ACHN (cell line): ENCODE results near the gene BCO1.

Experiments
- DNase-seq: peaks from one replicate; pipeline ENCODE4 v3.0.0-alpha.2; 2015
- in situ Hi-C: cut with HindIII; loops from 2 replicates; pipeline ENCODE4 v1.10.0; 2017; ENCODE audit warnings: low sequenced_read_pairs, low pct_ligation_motif_present, low pct_unique_long_range_greater_than_20kb

Gene BCO1

DNA sequence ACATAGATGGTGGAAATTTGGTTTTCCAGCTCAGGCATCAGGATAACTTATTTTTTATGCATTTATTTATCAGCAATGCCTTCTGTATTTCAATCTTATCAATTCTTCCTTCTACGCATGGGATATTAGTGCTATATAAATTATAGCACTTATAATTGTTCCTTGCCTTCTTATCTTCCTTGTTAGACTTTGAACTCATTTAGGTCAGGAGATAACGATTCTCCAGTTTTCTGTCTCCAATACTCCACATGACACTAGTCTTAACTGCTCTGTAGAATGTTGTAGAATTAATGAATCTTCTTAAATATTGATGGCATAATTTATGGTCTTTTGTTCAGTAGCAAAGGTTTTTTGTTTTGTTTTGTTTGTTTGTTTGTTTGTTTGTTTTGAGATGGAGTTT, 10.7 kb upstream of the BCO1 start:
- DNase-seq: no peak
- in situ Hi-C loops: no loop called here

DNA sequence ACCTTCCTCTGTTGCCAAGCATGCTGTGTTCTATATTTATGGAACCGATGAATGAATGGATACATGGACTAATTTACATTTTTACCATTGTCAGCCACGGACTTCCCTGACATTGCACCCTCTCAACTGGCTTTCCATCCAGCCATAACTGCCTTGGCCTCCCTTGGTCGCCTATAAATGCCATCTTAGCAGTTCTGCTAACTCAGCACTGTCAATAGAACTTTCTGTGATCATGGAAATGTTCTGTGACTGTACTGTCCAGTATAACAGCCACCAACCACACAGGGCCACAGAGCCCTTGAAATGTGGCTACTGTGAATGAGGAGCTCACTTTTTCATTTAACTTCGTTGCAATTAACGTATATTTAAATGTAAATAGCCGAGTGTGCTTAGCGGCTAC, 8.7 kb upstream of the BCO1 start:
- no peak for DNase-seq
- in situ Hi-C loops: no loop called here

DNA sequence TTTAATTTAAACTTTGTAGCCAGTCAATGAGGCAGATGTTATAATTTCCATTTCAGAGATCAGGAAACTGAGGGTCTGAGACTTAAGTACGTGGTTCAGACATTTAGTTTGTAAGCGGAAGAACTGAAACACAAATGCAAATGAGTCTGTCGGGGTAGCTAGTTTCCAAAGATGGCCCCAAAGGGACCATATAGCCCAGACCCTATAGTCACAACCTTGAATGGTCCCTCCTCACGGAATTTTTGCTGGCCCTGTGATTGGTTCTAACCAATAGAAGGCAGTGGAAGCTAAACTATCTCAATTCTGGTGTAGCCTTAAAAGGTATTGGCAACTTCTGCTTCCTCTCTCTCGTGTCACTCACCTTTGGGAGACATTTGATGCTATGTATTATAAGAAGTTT, 7.5 kb upstream of the BCO1 start:
- DNase-seq: no peak
- in situ Hi-C loops: no loop called here

DNA sequence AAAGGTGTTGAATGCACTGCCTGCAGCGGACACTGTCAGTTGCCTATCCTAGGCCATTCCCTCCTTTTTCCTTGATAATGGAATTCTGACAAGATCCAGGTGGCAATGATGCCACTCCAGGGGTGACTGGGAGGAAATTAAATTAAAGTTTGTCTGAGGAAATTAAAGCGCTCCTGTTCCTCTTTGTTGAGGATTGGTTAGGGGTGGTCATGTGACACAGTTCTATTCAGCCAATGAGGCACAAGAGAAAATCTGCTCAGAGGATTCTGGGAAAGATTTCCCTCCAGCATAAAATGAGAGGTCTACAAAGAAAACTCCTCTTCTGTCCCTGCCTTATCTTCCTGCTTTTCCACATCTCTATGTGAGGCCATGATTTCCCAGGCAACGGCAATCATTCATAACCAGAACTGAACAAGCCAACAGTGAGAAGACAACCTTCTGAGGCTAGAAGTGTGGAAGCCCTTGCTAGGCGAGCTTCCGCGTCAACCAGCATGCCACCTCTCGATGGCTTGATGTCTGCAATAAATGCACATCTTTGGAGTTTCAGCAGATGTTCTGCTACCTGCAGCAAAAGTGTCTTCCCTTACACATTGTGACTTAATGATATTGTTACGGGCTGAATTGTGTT, 5.6 kb upstream of the BCO1 start:
- DNase-seq: no peak
- in situ Hi-C loops: no loop called here

DNA sequence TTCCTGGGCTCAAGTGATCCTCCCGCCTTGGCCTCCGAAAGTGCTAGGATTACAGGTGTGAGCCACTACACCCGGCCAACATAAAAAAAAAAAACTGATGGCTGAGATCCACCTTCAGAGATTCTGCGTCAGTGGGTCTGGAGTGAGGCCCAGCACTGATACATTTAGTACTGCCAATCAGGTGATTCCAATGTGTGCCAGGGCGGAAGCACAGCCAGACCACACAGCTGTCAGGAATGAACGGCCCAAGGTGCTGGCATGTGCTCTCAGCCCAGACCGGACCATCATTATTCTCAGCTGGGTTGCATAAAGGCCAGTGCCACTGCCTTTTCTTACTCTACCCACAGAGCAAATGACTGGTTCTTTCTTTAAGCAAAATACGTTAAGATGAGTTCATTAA, 1.2 kb upstream of the BCO1 start:
- DNase-seq: peak; percentile 80
- in situ Hi-C loops: no loop called here

DNA sequence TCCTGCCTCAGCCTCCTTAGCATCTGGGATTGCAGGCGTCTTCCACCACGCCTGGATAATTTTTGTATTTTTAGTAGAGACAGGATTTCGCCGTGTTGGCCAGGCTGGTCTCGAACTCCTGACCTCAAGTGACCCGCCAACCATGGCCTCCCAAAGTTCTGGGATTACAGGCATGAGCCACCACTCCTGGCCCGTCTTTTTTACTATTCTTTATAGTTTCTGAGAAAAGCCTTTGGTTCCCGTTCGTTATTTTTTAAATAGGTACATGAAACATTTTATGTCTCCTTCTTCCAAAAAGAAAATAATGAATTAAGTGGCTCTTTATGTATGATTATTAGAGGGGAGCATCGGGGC, 570 bp upstream of the BCO1 start:
- in situ Hi-C loops: no loop called here

DNA sequence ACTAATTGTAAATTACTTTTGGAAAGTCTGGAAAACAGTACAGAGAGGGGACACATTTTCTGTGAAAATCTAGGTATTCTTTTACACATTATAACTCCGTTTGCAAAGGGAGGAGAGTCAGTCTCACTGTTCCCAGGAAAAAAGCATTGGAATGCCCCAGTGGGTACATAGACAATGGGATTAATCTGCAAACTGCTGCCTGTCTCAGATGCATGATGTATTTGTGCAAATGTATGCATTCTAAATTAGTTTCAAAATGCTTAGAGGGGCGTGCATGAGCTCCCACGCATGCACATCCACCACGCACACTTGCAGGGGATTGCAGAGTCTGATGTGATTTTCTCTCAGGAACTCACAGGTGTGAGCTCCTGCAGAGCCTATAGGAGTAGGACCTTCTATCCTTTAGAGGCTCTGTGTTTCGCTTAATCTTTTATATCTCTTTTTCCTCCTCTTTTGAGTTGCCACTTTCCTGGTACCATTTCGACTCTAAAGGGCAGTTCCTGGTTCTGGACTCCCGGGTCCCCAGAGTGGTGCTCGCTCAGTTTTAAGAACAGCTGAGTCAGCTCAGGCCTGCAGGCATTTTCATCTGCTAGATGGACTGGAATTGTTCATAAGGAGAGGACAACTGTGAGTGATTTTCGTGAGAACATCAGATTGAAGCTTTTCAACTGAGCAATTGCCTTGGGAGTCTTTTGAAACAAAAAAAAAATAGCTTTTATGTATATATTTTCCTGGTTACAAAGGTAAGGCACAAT, 1.1 kb downstream of the BCO1 start:
- in situ Hi-C loops: no loop called here
- DNase-seq: peak; percentile 17

More for the DNA sequence above, 570 bp upstream of the BCO1 start:
- no peak for DNase-seq

DNA sequence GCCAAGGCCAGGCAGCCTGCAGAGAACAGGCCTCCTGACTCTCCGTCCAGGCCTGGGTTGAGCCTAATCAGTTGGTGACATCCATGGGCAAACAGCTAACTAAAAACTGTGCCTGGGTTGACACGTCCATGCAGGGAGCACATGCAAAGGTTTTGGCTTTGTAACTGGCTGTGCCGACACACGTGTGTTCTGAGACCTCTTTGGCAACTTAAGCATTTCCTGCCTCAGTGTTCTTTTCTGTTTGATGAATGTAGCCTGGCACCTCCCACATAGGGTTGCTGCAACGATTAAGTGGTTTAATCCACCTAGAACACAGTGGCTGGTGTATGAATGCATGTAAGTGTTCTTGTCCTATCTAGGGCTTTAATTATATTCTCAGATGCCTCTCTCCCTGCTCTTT, 3.2 kb downstream of the BCO1 start:
- no peak for DNase-seq
- in situ Hi-C loops: no loop called here

DNA sequence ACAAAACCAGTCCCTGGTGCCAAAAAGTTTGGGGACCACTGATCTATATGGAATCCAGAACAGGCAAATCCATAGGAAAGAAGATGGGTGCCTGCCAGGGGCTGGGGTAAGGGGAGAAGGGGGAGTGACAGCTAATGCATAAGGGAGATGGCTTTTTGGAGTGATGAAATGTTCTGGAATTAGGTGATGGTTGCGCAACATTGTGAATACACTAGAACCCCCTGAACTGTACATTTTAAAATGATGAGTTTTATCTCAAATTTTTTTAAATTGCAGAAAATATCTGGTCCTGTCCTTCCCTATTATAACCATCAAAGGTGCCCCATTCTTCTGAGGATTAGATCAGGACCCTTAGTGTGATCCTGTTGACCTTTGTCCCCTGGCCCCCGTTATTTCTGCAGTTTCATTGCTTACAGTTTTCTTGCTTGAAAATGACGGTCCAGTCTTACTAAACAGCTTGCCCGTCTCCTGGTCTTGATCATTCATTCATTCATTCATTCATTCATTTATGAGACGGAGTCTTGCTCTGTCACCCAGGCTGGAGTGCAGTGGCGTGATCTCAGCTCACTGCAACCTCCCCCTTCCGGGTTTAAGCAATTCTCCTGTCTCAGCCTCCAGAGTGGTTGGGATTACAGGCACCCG, 4.6 kb downstream of the BCO1 start:
- in situ Hi-C loops: no loop called here

DNA sequence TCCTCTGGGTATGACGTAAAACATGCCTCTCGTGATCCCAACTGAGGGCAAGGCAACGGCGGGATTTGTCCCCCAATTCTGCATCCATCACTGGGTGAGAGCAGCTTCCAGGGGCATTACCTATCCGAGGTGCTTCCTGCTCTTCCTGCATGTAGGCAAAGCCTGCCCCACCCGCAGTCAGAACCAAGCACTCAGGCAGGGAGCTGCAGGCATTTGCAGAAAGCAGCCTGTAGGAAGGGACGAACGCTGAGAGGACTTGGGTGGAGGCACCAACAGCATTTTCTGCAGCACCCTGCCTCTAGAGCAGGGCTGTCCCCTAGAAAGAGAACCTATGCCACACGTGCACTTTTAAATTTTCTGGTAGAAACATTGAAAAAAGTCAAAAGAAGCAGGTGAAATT, 5.5 kb downstream of the BCO1 start:
- no peak for DNase-seq
- in situ Hi-C loops: no loop called here

More for the DNA sequence above, 4.6 kb downstream of the BCO1 start:
- no peak for DNase-seq

DNA sequence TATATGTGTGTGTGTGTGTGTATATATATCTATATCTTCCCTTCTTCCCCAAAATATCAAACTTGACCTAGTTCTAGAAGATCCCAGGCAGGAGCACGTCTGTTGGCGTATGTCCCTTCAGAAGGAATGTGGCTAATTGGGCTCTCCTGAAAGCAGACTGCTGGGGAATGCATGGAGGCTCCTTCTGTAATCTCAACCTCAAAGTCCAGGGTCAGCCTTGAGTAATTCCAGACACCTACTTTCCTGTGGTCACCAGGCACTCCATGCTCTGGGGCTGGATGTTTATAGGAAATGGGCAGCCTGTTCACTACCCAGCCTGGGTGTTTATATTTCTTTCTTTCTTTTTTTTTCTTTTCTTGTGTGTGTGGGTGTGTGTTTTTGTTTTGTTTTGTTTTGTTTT, 13.4 kb downstream of the BCO1 start:
- in situ Hi-C loops: no loop called here
- DNase-seq: no peak

DNA sequence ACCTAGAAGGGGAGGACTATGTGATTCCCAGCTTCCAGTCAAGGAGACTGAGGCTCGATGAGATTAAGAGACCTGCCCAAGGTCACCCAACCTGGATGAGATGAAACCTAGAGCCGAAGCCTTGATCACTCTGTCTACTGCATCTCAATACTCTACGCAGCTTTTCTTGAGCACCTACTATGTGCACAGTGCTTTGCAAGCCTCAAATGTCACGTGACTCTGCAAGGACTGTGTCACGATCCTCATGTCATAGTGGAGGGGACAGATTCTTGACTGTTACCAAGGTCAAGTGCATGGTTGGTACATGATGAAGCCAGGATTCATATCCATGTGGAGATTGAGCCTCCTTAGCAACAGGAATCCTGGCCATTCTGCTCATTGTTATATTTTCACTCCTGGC, 14.7 kb downstream of the BCO1 start:
- in situ Hi-C loops: no loop called here
- no peak for DNase-seq

DNA sequence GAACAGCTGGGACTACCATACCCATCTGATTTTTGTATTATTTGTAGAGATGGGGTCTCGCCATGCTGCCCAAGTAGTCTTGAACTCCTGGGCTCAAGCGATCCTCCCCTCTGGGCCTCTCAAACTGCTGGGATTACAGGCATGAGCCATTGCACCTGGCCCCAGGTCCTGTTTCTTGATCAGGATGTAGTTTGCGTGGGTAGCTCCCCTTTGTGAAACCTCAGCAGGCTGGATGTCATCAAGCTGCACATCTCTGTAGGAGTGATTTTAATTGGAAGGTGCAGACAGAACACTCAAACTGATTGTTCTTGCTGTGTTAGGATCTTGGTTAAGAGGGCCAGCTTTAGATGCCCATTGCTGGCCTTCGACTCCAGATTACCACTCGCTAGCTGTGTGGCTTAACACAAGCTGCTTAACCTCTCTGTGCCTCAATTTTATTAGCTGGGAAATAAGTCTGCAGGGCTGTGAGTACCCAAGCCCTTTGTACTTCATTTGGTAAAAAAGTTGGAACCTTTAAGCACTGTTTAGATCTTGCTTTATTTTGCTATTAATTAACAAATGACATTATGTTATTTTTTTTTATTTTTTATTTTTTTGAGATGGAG, 16.5 kb downstream of the BCO1 start:
- DNase-seq: no peak

DNA sequence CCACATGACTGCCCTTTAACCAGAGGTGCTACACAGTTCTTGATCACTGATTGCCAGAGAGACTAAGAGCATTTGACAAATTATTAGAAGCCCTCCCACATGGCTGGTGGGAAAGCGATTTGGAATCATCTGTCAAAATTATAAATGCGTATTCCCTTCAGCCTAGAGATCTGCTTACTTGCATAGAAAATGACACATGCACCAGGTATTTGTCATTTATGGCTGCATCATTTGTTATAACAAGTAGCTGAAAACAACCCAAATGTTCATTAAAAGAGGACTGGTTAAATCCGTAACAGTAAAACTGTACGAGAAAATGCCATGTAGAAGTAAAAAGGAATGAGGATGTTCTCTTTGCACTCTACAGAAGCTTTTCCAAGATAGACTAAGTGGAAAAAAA, 21.4 kb downstream of the BCO1 start:
- in situ Hi-C loops: no loop called here
- no peak for DNase-seq

More for the DNA sequence above, 16.5 kb downstream of the BCO1 start:
- in situ Hi-C loops: no loop called here

DNA sequence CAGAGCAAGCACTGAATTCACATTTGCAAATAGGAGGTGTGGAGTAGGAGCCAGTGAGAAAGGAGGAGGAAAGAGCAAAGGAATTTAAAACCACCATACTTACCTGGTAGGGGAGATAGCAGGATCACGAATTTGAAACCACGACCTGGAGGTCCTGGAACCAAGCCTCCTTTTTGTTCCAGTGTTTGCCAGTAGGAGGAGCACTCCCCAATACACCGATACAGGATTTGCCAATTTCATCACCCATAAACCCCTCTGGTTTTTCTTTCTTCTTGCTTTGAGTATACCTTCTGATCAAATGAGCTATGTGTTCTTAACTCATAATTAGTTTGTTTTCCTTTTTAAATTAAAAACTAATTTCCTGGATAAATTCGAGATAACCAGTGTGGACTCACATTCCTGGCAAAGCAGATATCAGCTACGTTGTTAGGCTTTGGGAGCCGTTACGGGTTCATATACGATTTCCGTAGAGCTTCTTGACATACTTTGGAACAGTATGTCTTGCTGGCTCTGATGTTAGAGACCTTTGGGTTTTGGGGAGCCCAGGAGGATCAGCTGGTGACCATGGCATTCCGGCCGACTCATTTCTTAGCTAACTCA, 22.7 kb downstream of the BCO1 start:
- DNase-seq: peak; percentile 37
- in situ Hi-C loops: no loop called here

DNA sequence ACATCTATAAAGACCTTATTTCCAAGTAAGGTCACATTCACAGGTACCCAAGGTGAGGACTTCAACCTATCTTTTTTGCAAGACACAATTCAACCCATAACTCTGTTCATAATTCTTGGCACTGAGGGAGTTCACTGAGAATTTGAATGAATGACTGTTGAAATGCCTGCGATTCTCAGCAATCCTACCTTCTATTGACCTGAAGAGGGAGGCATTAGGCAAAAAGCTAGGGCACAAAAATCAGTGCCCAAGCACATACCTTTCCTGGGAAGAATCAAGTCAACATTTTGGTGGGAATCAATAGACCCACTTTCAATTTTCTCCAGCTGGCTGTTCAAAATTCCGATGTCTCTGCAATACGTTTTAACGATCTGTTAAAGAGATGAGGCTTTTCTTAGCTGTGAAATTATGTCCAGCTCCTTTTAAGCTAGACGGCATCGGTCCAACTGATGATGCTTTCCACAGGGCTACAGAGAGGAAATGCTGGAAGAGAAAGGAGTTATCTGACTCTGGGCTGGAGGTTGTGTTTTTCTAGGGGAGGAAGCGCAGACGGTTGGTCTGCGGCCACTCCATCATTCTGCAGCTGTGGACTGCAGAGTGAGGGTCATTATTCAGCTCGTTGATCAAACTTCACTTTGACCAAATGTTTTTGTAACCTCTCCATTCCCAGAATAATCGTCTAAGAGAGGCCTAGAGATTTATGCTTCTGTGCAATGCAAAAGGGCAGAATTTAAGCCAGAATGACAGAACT, 25.2 kb downstream of the BCO1 start:
- DNase-seq: no peak
- in situ Hi-C loops: no loop called here

DNA sequence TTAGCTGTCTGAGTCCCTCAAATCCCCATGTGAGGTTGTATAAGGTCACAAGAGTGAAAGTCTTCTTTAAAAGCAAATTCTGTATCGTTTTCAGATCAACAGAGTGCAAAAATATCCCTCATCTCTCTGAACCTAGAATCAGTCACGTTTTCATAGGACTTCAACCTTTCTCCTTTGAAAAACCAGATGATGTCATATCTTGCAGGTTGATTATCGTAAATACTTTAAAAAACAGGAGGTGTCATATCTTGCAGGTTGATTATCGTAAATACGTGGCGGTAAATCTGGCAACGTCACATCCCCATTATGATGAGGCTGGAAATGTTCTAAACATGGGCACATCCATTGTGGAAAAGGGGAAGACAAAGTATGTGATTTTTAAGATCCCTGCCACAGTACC, 25.9 kb downstream of the BCO1 start:
- in situ Hi-C loops: no loop called here
- no peak for DNase-seq

DNA sequence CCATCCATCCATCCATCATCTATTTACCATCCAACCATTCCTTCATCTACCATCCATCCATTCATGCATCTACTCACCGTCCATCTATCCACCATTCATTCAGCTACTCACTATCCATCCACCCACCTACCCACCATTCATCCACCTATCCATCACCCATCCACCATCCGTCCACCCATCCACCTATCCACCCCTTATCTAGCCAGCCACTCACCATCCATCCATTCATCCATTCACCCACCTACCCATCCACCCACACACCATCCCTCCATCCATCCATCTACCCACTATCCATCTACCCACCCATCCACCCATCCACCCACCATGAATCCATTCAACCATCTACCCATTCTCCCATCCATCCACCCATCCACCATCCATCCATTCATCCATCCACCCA, 26.6 kb downstream of the BCO1 start:
- DNase-seq: no peak
- in situ Hi-C loops: no loop called here
